Adipocyte (in vitro differentiated cells): ENCODE data around the gene EIF2B4.
"Not testable (repeated sequence)": the region's sequence is repeated elsewhere in the genome, so short reads cannot be mapped to it uniquely, and the experiment has no call there.

Source experiments
- DNase-seq: peaks from one replicate; pipeline ENCODE4 v3.0.0-alpha.2; 2015; ENCODE audit warnings: low read depth
- H3K27me3 ChIP-seq: replicated peaks from 2 replicates; pipeline ENCODE4 v1.7.0; 2013; ENCODE audit warnings: mild to moderate bottlenecking, low read length, moderate library complexity; ENCODE audit not compliant: control insufficient read depth, insufficient read depth
- H3K36me3 ChIP-seq: 2 replicates; pipeline ENCODE4 v1.7.0; 2013; ENCODE audit warnings: low read length, mild to moderate bottlenecking, moderate library complexity; ENCODE audit not compliant: control insufficient read depth, insufficient read depth, severe bottlenecking
- H3K4me1 ChIP-seq: 2 replicates; pipeline ENCODE4 v1.7.0; 2013; ENCODE audit warnings: mild to moderate bottlenecking, low read length, moderate library complexity; ENCODE audit not compliant: control insufficient read depth, insufficient read depth
- H3K4me3 ChIP-seq: 2 replicates; pipeline ENCODE4 v1.7.0; 2013; ENCODE audit warnings: mild to moderate bottlenecking, low read length, moderate library complexity
- H3K9ac ChIP-seq: 2 replicates; pipeline ENCODE4 v1.7.0; 2013; ENCODE audit warnings: mild to moderate bottlenecking, low read length, moderate library complexity
- H3K9me3 ChIP-seq: 2 replicates; pipeline ENCODE4 v1.7.0; 2013; ENCODE audit warnings: mild to moderate bottlenecking, low read length, moderate library complexity; ENCODE audit not compliant: control insufficient read depth

The EIF2B4 gene

DNA sequence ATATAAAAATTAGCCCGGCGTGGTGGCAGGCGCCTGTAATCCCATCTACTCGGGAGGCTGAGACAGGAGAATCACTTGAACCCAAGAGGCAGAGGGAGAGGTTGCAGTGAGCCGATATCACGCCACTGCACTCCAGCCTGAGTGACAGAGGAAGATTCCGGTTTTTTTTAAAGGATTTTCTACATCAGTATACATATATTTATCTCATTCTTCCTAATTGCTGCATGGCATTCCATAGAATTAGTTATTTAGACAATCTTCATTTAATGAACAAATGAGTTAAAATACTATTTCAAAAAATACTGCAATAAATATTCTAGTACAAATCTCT lies 15.6 kb downstream of the EIF2B4 start:
- Histone ChIP-seq H3K4me1 (peaks cover 35% of the 10 kb centered on the region), H3K27me3 (no peaks in the 10 kb centered on the region), H3K36me3 (peaks cover 6% of the 10 kb centered on the region), H3K9me3 (no peaks in the 10 kb centered on the region), H3K4me3 (no peak overlapping the region), H3K9ac (no peak overlapping the region)
- no peak for DNase-seq

GRCh38 chr2:27353762-27354596 lies 16.2 kb downstream of the EIF2B4 start:
- Histone ChIP-seq H3K4me1 (peaks cover 35% of the 10 kb centered on the region), H3K27me3 (no peaks in the 10 kb centered on the region), H3K9me3 (no peaks in the 10 kb centered on the region), H3K9ac (peak overlapping the region; percentile 48), H3K36me3 (peaks cover 6% of the 10 kb centered on the region), H3K4me3 (peak overlapping the region; percentile 63)
- DNase-seq, result peak; percentile 20

DNA sequence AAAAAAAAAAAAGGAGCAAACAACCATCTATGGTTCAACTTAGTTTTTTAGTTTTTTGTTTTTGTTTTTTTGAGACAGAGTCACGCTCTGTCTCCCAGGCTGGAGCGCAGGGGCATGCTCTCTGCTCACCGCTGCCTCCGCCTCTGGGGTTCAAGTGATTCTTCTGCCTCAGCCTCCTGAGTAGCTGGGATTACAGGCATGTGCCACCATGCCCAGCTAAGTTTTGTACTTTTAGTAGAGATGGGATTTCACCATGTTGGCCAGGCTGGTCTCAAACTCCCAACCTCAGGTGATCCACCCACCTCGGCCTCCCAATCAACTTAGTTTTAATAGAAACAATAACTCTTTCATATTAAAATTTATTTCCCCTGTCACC lies 16.8 kb downstream of the EIF2B4 start:
- not testable (repeated sequence) for DNase-seq, H3K36me3 ChIP-seq, H3K9ac ChIP-seq, H3K9me3 ChIP-seq, H3K27me3 ChIP-seq
- peaks cover 34% of the 10 kb centered on the region for H3K4me1 ChIP-seq
- peak overlapping the region; percentile 63 for H3K4me3 ChIP-seq

GRCh38 chr2:27351802-27352598 lies 18.1 kb downstream of the EIF2B4 start:
- Histone ChIP-seq H3K9me3 (no peaks in the 10 kb centered on the region), H3K4me1 (peaks cover 37% of the 10 kb centered on the region), H3K4me3 (no peak overlapping the region), H3K36me3 (peaks cover 6% of the 10 kb centered on the region), H3K9ac (no peak overlapping the region), H3K27me3 (no peaks in the 10 kb centered on the region)
- DNase-seq, result no peak

- Histone ChIP-seq H3K4me3 (no peak overlapping the region), H3K9ac (no peak overlapping the region), H3K27me3 (no peaks in the 10 kb centered on the region), H3K4me1 (peaks cover 36% of the 10 kb centered on the region), H3K9me3 (no peaks in the 10 kb centered on the region), H3K36me3 (peaks cover 6% of the 10 kb centered on the region)
- DNase-seq, result no peak
Measured at GRCh38 chr2:27350106-27350693, 19.9 kb downstream of the EIF2B4 start.

DNA sequence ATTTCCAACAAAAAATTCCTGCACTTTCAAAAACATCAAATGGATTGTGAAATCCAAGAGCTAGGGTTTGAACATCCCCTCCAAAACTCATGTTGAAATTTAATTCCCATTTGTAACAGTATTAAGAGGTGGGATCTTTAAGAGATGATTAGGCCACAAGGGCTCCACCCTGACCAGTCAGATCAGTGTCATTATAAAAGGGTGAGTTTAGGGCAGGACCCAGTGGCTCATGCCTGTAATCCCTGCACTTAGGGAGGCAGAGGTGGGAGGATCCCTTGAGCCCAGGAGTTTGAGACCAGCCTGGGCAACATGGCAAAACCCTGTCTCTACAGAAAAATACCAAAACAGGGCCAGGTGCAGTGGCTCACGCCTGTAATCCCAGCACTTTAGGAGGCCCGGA lies 22.5 kb downstream of the EIF2B4 start:
- Histone ChIP-seq H3K9me3 (no peaks in the 10 kb centered on the region), H3K9ac (no peak overlapping the region), H3K4me1 (peaks cover 16% of the 10 kb centered on the region), H3K36me3 (peaks cover 9% of the 10 kb centered on the region), H3K4me3 (no peak overlapping the region), H3K27me3 (no peaks in the 10 kb centered on the region)
- DNase-seq, result no peak

- Histone ChIP-seq H3K4me3 (no peak overlapping the region), H3K9me3 (no peaks in the 10 kb centered on the region), H3K27me3 (no peaks in the 10 kb centered on the region), H3K9ac (no peak overlapping the region), H3K4me1 (no peaks in the 10 kb centered on the region), H3K36me3 (peaks cover 81% of the 10 kb centered on the region)
- no peak for DNase-seq
Measured at GRCh38 chr2:27336173-27336572, 34.0 kb downstream of the EIF2B4 start.

DNA sequence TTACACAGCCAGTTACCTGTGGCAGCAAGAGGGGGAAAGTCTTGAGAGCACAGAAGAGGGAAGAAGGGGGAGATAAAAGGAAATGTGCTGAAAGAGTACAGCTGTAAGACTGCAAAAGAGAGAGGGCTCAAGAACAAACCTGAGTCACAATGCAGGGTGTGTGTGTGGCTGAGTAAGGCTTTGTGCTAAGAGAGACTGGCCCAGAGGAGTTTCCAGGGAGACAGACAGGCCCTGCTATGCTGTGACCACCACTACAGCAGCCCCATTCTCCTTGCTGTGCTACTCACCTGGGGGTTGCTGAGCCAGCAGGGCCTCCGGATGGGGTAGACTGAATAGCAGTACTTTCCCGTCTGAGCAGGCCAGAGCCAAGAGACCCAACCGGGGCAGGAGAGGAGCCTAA lies 34.8 kb downstream of the EIF2B4 start:
- Histone ChIP-seq H3K4me1 (no peaks in the 10 kb centered on the region), H3K4me3 (no peak overlapping the region), H3K27me3 (no peaks in the 10 kb centered on the region), H3K9ac (no peak overlapping the region), H3K36me3 (peaks cover 81% of the 10 kb centered on the region), H3K9me3 (no peaks in the 10 kb centered on the region)
- no peak for DNase-seq

DNA sequence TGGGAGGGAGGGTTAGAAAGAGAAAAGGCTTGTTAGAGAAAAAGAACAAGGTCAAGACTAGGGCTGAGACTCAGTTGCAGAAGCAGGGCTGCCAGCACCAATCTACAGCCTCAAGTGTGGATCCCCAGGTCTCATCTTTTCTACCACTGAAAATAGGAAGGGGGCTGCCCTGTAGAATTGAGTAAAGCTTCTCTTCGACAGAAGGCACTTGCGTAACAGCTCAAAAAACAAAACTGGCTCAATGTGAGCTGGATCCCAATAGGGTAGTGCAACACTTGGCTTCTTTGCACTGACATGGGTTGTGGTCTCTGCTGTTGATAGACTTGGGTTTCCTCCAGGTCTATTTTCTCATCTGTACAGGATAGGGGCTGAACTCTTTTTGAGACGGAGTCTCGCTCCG lies 45.4 kb downstream of the EIF2B4 start:
- H3K9ac ChIP-seq, result no peak overlapping the region
- peaks cover 42% of the 10 kb centered on the region for H3K36me3 ChIP-seq
- H3K9me3 ChIP-seq, result no peaks in the 10 kb centered on the region
- H3K4me3 ChIP-seq, result no peak overlapping the region
- H3K27me3 ChIP-seq, result no peaks in the 10 kb centered on the region
- DNase-seq, result no peak
- H3K4me1 ChIP-seq, result peaks cover 36% of the 10 kb centered on the region

GRCh38 chr2:27323596-27324285 lies 46.4 kb downstream of the EIF2B4 start:
- Histone ChIP-seq H3K4me3 (peak overlapping the region; percentile 94), H3K9ac (peak overlapping the region; percentile 99), H3K36me3 (peaks cover 33% of the 10 kb centered on the region), H3K9me3 (no peaks in the 10 kb centered on the region), H3K4me1 (peaks cover 36% of the 10 kb centered on the region), H3K27me3 (no peaks in the 10 kb centered on the region)
- DNase-seq, result no peak
